AG09319 (cell line): ENCODE data around the gene PCDHB1.

Source experiments
- DNase-seq: peaks from one replicate; pipeline ENCODE4 v3.0.0-alpha.2; 2010; ENCODE audit warnings: low read depth; ENCODE audit errors: extremely low read depth
- TF ChIP-seq, protein P1 (sequence below): IDR thresholded peaks from 2 replicates; pipeline ENCODE4 v1.5.1; 2011; ENCODE audit warnings: low read depth, mild to moderate bottlenecking, inconsistent platforms, low read length, moderate library complexity

PCDHB1 gene

DNA sequence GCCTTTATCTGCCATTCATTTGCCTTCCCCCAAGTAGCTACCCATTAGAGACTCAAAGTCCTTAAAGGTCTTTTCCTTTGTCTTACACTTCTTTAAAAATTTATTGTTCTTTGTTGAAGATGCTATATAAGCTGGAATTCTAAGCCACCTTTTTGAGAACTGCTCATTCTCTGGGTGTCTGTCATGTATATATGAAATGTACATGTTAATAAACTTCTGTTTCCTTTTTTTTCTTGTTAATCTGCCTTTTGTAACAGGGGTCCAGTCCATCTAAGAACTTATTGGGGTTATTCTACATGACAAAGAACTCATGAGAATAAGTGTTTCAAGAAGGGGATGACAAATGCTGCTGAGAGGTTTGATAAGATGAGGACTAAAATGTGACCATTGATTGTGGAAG is 43.4 kb upstream of the PCDHB1 start:
- TF ChIP-seq, protein P1, sequence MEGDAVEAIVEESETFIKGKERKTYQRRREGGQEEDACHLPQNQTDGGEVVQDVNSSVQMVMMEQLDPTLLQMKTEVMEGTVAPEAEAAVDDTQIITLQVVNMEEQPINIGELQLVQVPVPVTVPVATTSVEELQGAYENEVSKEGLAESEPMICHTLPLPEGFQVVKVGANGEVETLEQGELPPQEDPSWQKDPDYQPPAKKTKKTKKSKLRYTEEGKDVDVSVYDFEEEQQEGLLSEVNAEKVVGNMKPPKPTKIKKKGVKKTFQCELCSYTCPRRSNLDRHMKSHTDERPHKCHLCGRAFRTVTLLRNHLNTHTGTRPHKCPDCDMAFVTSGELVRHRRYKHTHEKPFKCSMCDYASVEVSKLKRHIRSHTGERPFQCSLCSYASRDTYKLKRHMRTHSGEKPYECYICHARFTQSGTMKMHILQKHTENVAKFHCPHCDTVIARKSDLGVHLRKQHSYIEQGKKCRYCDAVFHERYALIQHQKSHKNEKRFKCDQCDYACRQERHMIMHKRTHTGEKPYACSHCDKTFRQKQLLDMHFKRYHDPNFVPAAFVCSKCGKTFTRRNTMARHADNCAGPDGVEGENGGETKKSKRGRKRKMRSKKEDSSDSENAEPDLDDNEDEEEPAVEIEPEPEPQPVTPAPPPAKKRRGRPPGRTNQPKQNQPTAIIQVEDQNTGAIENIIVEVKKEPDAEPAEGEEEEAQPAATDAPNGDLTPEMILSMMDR: no peak

DNA sequence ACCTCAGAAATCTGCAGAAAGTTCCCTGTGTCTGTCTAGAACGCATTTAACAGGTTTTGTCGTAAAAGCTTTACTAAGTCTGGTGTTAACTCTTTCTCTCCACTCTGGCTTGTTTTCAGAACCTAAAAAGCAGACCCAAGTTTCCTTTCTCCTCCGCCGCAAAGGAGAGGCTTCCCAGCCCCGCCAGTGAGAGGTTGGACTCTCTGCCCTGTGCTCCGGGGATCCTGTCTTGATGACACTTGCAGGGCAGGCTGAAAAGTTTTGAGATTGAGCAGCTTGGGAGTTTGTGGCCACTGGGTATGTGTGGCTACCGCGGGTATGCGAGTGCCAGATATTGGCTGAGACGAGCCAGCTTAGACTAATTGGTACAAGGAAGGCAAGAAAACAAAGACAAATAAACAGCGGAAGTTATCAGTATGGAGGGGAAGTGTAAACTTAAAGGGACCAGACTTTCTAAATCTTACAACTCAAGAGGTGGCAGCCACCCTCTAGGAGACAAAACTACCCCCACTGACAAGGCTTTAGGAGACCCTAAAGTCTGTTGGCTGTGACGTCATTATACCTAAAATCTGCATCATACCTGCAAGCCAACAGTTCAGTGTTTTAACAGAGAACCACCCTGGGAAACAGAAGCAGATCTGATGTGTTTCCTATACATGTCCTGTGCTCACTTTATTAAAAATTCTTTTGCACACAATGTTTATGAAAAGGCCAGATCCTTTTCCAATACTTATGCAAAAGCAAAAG is 41.0 kb upstream of the PCDHB1 start:
- DNase-seq: no peak
- TF ChIP-seq, protein P1: no peak

More for the DNA sequence above, 43.4 kb upstream of the PCDHB1 start:
- no peak for DNase-seq

DNA sequence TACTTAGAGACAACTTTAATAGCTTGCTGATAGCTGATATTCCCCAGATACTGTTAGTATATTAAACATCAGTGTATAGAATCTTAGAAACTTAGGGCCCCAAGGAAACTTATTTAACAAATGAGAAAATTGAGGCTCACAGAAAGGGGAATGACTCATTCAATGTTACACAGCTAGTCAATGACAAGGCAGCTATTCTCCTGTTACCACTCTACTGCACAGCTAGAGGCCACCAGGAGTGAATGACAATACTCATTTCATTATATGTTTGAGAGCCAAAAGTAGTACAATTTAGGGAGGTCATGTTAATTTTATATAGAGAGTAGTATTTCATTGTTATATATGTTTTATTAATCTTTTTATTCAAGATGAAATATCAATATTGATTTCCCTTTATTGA is 33.2 kb upstream of the PCDHB1 start:
- TF ChIP-seq, protein P1: no peak
- DNase-seq: no peak

DNA sequence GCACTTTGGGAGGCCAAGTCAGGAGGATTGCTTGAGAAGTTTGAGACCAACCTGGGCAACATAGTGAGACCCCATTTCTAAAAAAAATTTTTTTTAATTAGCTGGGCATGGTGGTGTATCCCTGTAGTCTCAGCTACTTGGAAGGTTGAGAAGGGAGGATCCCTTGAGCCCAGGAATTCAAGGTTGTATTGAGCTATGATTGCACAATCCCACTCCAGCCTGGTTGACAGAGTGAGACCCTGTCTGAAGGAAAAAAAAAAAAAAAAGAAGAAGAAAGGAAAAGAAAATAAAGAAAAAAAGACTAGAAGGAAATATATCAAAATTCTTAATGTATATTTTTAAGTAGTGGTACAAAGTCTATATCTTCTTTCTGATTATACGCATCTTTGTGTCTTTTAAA is 28.8 kb upstream of the PCDHB1 start:
- no peak for DNase-seq
- TF ChIP-seq, protein P1: no peak

DNA sequence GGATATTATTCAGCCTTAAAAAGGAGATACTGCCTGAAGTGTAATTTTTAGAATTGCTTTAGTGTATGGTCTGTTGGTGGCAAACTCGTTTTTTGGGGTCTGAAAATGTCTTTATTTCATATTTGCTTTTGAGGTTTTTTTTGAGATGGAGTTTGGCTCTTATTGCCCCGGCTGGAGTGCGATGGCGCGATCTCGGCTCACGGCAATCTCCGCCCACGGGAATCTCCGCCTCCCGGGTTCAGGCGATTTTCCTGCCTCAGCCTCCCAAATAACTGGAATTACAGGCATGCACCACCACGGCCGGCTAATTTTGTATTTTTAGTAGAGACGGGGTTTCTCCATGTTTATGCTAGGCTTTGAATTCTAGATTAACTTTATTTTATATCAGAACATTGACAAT is 20.2 kb upstream of the PCDHB1 start:
- DNase-seq: no peak
- TF ChIP-seq, protein P1: no peak

DNA sequence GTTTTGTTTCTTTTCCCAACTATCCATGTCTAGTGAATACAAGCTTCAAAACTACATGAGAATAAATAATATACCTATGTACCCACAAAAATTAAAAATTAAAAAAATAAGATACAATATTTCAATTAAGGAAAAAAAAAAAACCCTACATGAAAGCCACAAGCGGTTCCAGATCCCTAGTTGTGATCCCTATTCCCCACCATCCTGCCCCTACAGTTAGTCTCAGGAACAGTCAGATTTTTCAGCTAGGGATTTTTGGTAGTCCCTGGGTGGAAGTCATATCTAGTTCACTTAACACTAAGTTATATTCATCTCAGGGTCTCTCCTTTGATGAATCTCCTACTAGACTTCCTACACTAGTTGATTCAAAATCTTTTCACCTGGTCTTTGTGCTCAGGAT is 18.5 kb upstream of the PCDHB1 start:
- TF ChIP-seq, protein P1: no peak
- DNase-seq: no peak

DNA sequence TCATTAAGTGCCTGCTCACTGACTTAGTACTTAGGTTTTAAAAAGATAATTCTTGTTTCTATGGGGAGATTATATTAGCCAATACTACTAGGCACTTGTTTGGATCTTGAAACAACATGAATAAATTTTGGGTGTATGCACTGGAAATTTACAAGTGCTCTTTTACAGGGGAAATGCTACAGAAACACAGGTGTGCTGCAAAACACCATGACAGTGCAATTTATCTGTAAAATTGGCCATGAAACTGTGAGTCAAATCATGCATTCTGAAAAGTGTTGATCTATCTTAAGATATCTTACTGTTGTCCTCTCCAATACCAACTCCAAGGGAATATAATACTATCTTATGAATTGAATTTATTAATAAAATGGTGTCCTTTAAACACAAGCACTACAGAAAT is 12.1 kb upstream of the PCDHB1 start:
- TF ChIP-seq, protein P1: no peak
- DNase-seq: no peak
